HEK293T (cell line): Measurements from ENCODE around the gene GAB4.

ENCODE experiments used
- BHLHE40 ChIP-seq: fragments of 450-650 bp; IDR thresholded peaks from 2 replicates; pipeline ENCODE4 v1.6.1; 2016; ENCODE audit warnings: mild to moderate bottlenecking, moderate library complexity, borderline replicate concordance
- FOXA1 ChIP-seq: fragments of 450-650 bp; IDR thresholded peaks from 2 replicates; pipeline ENCODE4 v1.6.1; 2016; ENCODE audit warnings: mild to moderate bottlenecking
- LEF1 ChIP-seq: fragments of 450-650 bp; IDR thresholded peaks from 2 replicates; pipeline ENCODE4 v1.6.1; 2017; ENCODE audit warnings: mild to moderate bottlenecking, borderline replicate concordance
- NFRKB ChIP-seq: fragments of 450-650 bp; IDR thresholded peaks from 2 replicates; pipeline ENCODE4 v1.6.1; 2016; ENCODE audit warnings: mild to moderate bottlenecking, moderate library complexity
- TARDBP ChIP-seq: fragments of 450-650 bp; IDR thresholded peaks from 2 replicates; pipeline ENCODE4 v1.6.1; 2016

- TF ChIP-seq BHLHE40: no peak
- no peak for TF ChIP-seq NFRKB
- TF ChIP-seq LEF1: no peak
- TF ChIP-seq TARDBP: no peak
- no peak for TF ChIP-seq FOXA1
Measured at GRCh38 chr22:17012267-17012666, 4.2 kb upstream of the GAB4 start.
